ENCODE measurements around the gene PEX26. TPM values are rescaled to one million over a fixed set of nuclear protein-coding genes. Genes with fewer than 3 reads are reported as not detected.
"Not testable (repeated sequence)": the region's sequence is repeated elsewhere in the genome, so short reads cannot be mapped to it uniquely, and the experiment has no call there.

PEX26 gene
- total RNA-seq, 1 experiment from 2014 or later: 47.1 TPM

GRCh38 chr22:18071968-18072310 lies 5.9 kb upstream of the PEX26 start:
- no peaks in the 10 kb centered on the region for H3K36me3 Mint-ChIP-seq (ENCODE audit: insufficient read depth, unreplicated experiment)

GRCh38 chr22:18073467-18073866 lies 4.3 kb upstream of the PEX26 start:
- intact Hi-C loops (cut with micrococcal nuclease): no loop called here
- no TSS peak for BruUV-seq (replicated peaks)
- no peak for TF ChIP-seq CTCF (IDR thresholded peaks at IDR 0.05; ENCODE audit: unreplicated experiment)
- H3K36me3 Mint-ChIP-seq (ENCODE audit: insufficient read depth, unreplicated experiment): peaks cover 7% of the 10 kb centered on the region
- no peaks in the 10 kb centered on the region for H3K9me3 Mint-ChIP-seq (ENCODE audit: unreplicated experiment)
- H3K4me3 Mint-ChIP-seq (ENCODE audit: unreplicated experiment): no peak overlapping the region
- H3K27ac Mint-ChIP-seq (ENCODE audit: low read depth, unreplicated experiment): no peak overlapping the region
- ChIA-PET POLR2A (interaction anchor here (2.5 kb wide), 1 partner anchor 42 kb away, joined by 9 read pairs; no protein-coding TSS in a partner anchor), CTCF (interaction anchor here (1.3 to 10.0 kb wide), 6 partner anchors 10 to 243 kb away, joined by 3 to 145 read pairs (median 52); partner anchors contain the start of gene MICAL3)
- no peaks in the 10 kb centered on the region for H3K27me3 Mint-ChIP-seq (ENCODE audit: insufficient read depth, unreplicated experiment)
- peaks cover 16% of the 10 kb centered on the region for H3K4me1 Mint-ChIP-seq (ENCODE audit: insufficient read depth, unreplicated experiment)
- DNase-seq (ENCODE audit: unreplicated experiment): no peak

More at GRCh38 chr22:18071968-18072310, 5.9 kb upstream of the PEX26 start:
- no peak for DNase-seq (ENCODE audit: unreplicated experiment)
- Mint-ChIP-seq H3K27ac (ENCODE audit: low read depth, unreplicated experiment) (no peak overlapping the region), H3K4me1 (ENCODE audit: insufficient read depth, unreplicated experiment) (peaks cover 24% of the 10 kb centered on the region), H3K4me3 (ENCODE audit: unreplicated experiment) (no peak overlapping the region), H3K9me3 (ENCODE audit: unreplicated experiment) (no peaks in the 10 kb centered on the region), H3K27me3 (ENCODE audit: insufficient read depth, unreplicated experiment) (no peaks in the 10 kb centered on the region)
- no peak for TF ChIP-seq CTCF (IDR thresholded peaks at IDR 0.05; ENCODE audit: unreplicated experiment)
- BruUV-seq (replicated peaks): no TSS peak
- intact Hi-C loops (cut with micrococcal nuclease): no loop called here
- CTCF ChIA-PET: interaction anchor here (0.6 to 10.0 kb wide), 9 partner anchors 18 to 242 kb away, joined by 3 to 145 read pairs (median 4); no protein-coding TSS in a partner anchor
- POLR2A ChIA-PET: interaction anchor here (0.6 to 2.5 kb wide), 3 partner anchors 40 to 163 kb away, joined by 3 to 9 read pairs (median 4); no protein-coding TSS in a partner anchor

GRCh38 chr22:18073927-18074326 lies 3.9 kb upstream of the PEX26 start:
- BruUV-seq (replicated peaks); intact Hi-C loops (cut with micrococcal nuclease); H3K27ac Mint-ChIP-seq (ENCODE audit: low read depth, unreplicated experiment); H3K36me3 Mint-ChIP-seq (ENCODE audit: insufficient read depth, unreplicated experiment); H3K9me3 Mint-ChIP-seq (ENCODE audit: unreplicated experiment); H3K4me3 Mint-ChIP-seq (ENCODE audit: unreplicated experiment); DNase-seq (ENCODE audit: unreplicated experiment); H3K27me3 Mint-ChIP-seq (ENCODE audit: insufficient read depth, unreplicated experiment): not testable (repeated sequence)
- peaks cover 20% of the 10 kb centered on the region for H3K4me1 Mint-ChIP-seq (ENCODE audit: insufficient read depth, unreplicated experiment)
- ChIA-PET CTCF (interaction anchor here (0.7 to 10.0 kb wide), 10 partner anchors 10 to 244 kb away, joined by 3 to 145 read pairs (median 48); partner anchors contain the start of gene MICAL3), POLR2A (interaction anchor here (4.4 to 5.0 kb wide), 2 partner anchors 50 to 244 kb away, joined by 45 to 66 read pairs; partner anchors contain the start of gene MICAL3)

- TF ChIP-seq CTCF (IDR thresholded peaks at IDR 0.05; ENCODE audit: unreplicated experiment): no peak
- POLR2A ChIA-PET: interaction anchor here (0.6 to 5.3 kb wide), 14 partner anchors 12 to 1346 kb away, joined by 3 to 70 read pairs (median 5); partner anchors contain the start of gene MICAL3
- H3K4me1 Mint-ChIP-seq (ENCODE audit: insufficient read depth, unreplicated experiment): peaks cover 29% of the 10 kb centered on the region
- H3K36me3 Mint-ChIP-seq (ENCODE audit: insufficient read depth, unreplicated experiment): peaks cover 20% of the 10 kb centered on the region
- no peak overlapping the region for H3K27ac Mint-ChIP-seq (ENCODE audit: low read depth, unreplicated experiment)
- CTCF ChIA-PET: interaction anchor here (0.6 to 10.0 kb wide), 48 partner anchors 12 to 902 kb away, joined by 3 to 145 read pairs (median 6); partner anchors contain the start of gene MICAL3
- H3K9me3 Mint-ChIP-seq (ENCODE audit: unreplicated experiment): no peaks in the 10 kb centered on the region
- no peak overlapping the region for H3K4me3 Mint-ChIP-seq (ENCODE audit: unreplicated experiment)
- DNase-seq (ENCODE audit: unreplicated experiment): no peak
- intact Hi-C loops (cut with micrococcal nuclease): no loop called here
- BruUV-seq (replicated peaks): no TSS peak
- no peaks in the 10 kb centered on the region for H3K27me3 Mint-ChIP-seq (ENCODE audit: insufficient read depth, unreplicated experiment)
Measured at GRCh38 chr22:18075101-18075719, 2.6 kb upstream of the PEX26 start.

Data from MCF 10A (cell line).